Suprapubic skin (tissue), 4 donors: ENCODE data around the gene C19orf25.

ENCODE experiments used
- CTCF ChIP-seq, 2 donors: fragments of 200-600 bp in 1 of 2; fragments of 450-650 bp in 1 of 2; sonication (generic) in 1 of 2; IDR thresholded peaks; one replicate each; pipeline ENCODE4 v1.5.1; 2016 to 2019; ENCODE audit warnings: antibody characterized with exemption in 2 of 2, mild to moderate bottlenecking in 1 of 2, moderate library complexity in 1 of 2
- POLR2A ChIP-seq, 2 donors: fragments of 450-650 bp; IDR thresholded peaks; one replicate each; pipeline ENCODE4 v1.6.1; 2017; ENCODE audit warnings: antibody characterized with exemption in 2 of 2, mild to moderate bottlenecking in 2 of 2, moderate library complexity in 2 of 2
- POLR2AphosphoS5 ChIP-seq, 3 donors: sonication (generic); formaldehyde crosslinking; IDR thresholded peaks; one replicate each; pipeline ENCODE4 v1.6.1; 2017; ENCODE audit warnings: antibody characterized with exemption in 3 of 3

- TF ChIP-seq CTCF (IDR thresholded peaks at IDR 0.05) (no peak), POLR2AphosphoS5 (IDR thresholded peaks at IDR 0.05) (no peak), POLR2A (IDR thresholded peaks at IDR 0.05) (no peak)
Observed at GRCh38 chr19:1525343-1525742, 46.3 kb upstream of the C19orf25 start.
